Measurements from ENCODE around the gene CSF1.

The CSF1 gene

GRCh38 chr1:109884242-109884891 is 26.3 kb upstream of the CSF1 start:
- Histone ChIP-seq H3K27ac (ENCODE audit: low read length) (no peak overlapping the region), H3K4me1 (ENCODE audit: control insufficient read depth in 1 of 2, insufficient read depth in 2 of 2, low read length in 2 of 2) (peaks cover 8 to 13% of the 10 kb centered on the region in 2 donors)

GRCh38 chr1:109885589-109885988 is 25.1 kb upstream of the CSF1 start:
- no peaks in the 10 kb centered on the region for H3K9me3 ChIP-seq (ENCODE audit: control insufficient read depth in 1 of 2, low read length in 2 of 2)
- no peak overlapping the region for H3K27ac ChIP-seq (ENCODE audit: low read length)
- peaks cover 8 to 13% of the 10 kb centered on the region in 2 donors for H3K4me1 ChIP-seq (ENCODE audit: control insufficient read depth in 1 of 2, insufficient read depth in 2 of 2, low read length in 2 of 2)
- no peak overlapping the region for H3K4me3 ChIP-seq (ENCODE audit: low read depth in 1 of 2, low read length in 2 of 2)
- no peaks in the 10 kb centered on the region for H3K27me3 ChIP-seq (ENCODE audit: low read depth, low read length)
- H3K36me3 ChIP-seq (ENCODE audit: control insufficient read depth in 1 of 2, insufficient read depth in 2 of 2, low read length in 2 of 2), result no peaks in the 10 kb centered on the region

More at GRCh38 chr1:109884242-109884891, 26.3 kb upstream of the CSF1 start:
- Histone ChIP-seq H3K9me3 (ENCODE audit: control insufficient read depth in 1 of 2, low read length in 2 of 2) (no peaks in the 10 kb centered on the region), H3K4me3 (ENCODE audit: low read depth in 1 of 2, low read length in 2 of 2) (no peak overlapping the region), H3K36me3 (ENCODE audit: control insufficient read depth in 1 of 2, insufficient read depth in 2 of 2, low read length in 2 of 2) (no peaks in the 10 kb centered on the region), H3K27me3 (ENCODE audit: low read depth, low read length) (no peaks in the 10 kb centered on the region)

- H3K9me3 ChIP-seq (ENCODE audit: control insufficient read depth in 1 of 2, low read length in 2 of 2), result no peaks in the 10 kb centered on the region
- H3K27me3 ChIP-seq (ENCODE audit: low read depth, low read length), result no peaks in the 10 kb centered on the region
- H3K36me3 ChIP-seq (ENCODE audit: control insufficient read depth in 1 of 2, insufficient read depth in 2 of 2, low read length in 2 of 2), result no peaks in the 10 kb centered on the region
- peaks cover 8 to 14% of the 10 kb centered on the region in 2 donors for H3K4me1 ChIP-seq (ENCODE audit: control insufficient read depth in 1 of 2, insufficient read depth in 2 of 2, low read length in 2 of 2)
- no peak overlapping the region for H3K27ac ChIP-seq (ENCODE audit: low read length)
- no peak overlapping the region for H3K4me3 ChIP-seq (ENCODE audit: low read depth in 1 of 2, low read length in 2 of 2)
Observed at GRCh38 chr1:109886827-109887226, 23.8 kb upstream of the CSF1 start.

- peaks cover 10 to 18% of the 10 kb centered on the region in 2 donors for H3K4me1 ChIP-seq (ENCODE audit: control insufficient read depth in 1 of 2, insufficient read depth in 2 of 2, low read length in 2 of 2)
- no peaks in the 10 kb centered on the region for H3K27me3 ChIP-seq (ENCODE audit: low read depth, low read length)
- H3K36me3 ChIP-seq (ENCODE audit: control insufficient read depth in 1 of 2, insufficient read depth in 2 of 2, low read length in 2 of 2), result no peaks in the 10 kb centered on the region
- no peak overlapping the region for H3K4me3 ChIP-seq (ENCODE audit: low read depth in 1 of 2, low read length in 2 of 2)
- H3K27ac ChIP-seq (ENCODE audit: low read length), result no peak overlapping the region
- no peaks in the 10 kb centered on the region for H3K9me3 ChIP-seq (ENCODE audit: control insufficient read depth in 1 of 2, low read length in 2 of 2)
Observed at GRCh38 chr1:109887271-109887670, 23.4 kb upstream of the CSF1 start.

GRCh38 chr1:109887884-109888283 is 22.8 kb upstream of the CSF1 start:
- Histone ChIP-seq H3K4me3 (ENCODE audit: low read depth in 1 of 2, low read length in 2 of 2) (no peak overlapping the region), H3K27me3 (ENCODE audit: low read depth, low read length) (no peaks in the 10 kb centered on the region), H3K9me3 (ENCODE audit: control insufficient read depth in 1 of 2, low read length in 2 of 2) (no peaks in the 10 kb centered on the region), H3K4me1 (ENCODE audit: control insufficient read depth in 1 of 2, insufficient read depth in 2 of 2, low read length in 2 of 2) (peaks cover 16 to 25% of the 10 kb centered on the region in 2 donors), H3K27ac (ENCODE audit: low read length) (no peak overlapping the region), H3K36me3 (ENCODE audit: control insufficient read depth in 1 of 2, insufficient read depth in 2 of 2, low read length in 2 of 2) (no peaks in the 10 kb centered on the region)

- peaks cover 12 to 22% of the 10 kb centered on the region in 2 donors for H3K4me1 ChIP-seq (ENCODE audit: control insufficient read depth in 1 of 2, insufficient read depth in 2 of 2, low read length in 2 of 2)
- H3K4me3 ChIP-seq (ENCODE audit: low read depth in 1 of 2, low read length in 2 of 2), result no peak overlapping the region
- H3K9me3 ChIP-seq (ENCODE audit: control insufficient read depth in 1 of 2, low read length in 2 of 2), result no peaks in the 10 kb centered on the region
- no peak overlapping the region for H3K27ac ChIP-seq (ENCODE audit: low read length)
- no peaks in the 10 kb centered on the region for H3K27me3 ChIP-seq (ENCODE audit: low read depth, low read length)
- no peaks in the 10 kb centered on the region for H3K36me3 ChIP-seq (ENCODE audit: control insufficient read depth in 1 of 2, insufficient read depth in 2 of 2, low read length in 2 of 2)
Observed at GRCh38 chr1:109889094-109889493, 21.6 kb upstream of the CSF1 start.

- Histone ChIP-seq H3K27me3 (ENCODE audit: low read depth, low read length) (no peaks in the 10 kb centered on the region), H3K9me3 (ENCODE audit: control insufficient read depth in 1 of 2, low read length in 2 of 2) (no peaks in the 10 kb centered on the region), H3K4me1 (ENCODE audit: control insufficient read depth in 1 of 2, insufficient read depth in 2 of 2, low read length in 2 of 2) (peaks cover 10 to 15% of the 10 kb centered on the region in 2 donors), H3K36me3 (ENCODE audit: control insufficient read depth in 1 of 2, insufficient read depth in 2 of 2, low read length in 2 of 2) (no peaks in the 10 kb centered on the region), H3K4me3 (ENCODE audit: low read depth in 1 of 2, low read length in 2 of 2) (no peak overlapping the region), H3K27ac (ENCODE audit: low read length) (no peak overlapping the region)
Observed at GRCh38 chr1:109890115-109890953, 20.3 kb upstream of the CSF1 start.

GRCh38 chr1:109891930-109892329 is 18.7 kb upstream of the CSF1 start:
- H3K27ac ChIP-seq (ENCODE audit: low read length), result no peak overlapping the region
- no peaks in the 10 kb centered on the region for H3K36me3 ChIP-seq (ENCODE audit: control insufficient read depth in 1 of 2, insufficient read depth in 2 of 2, low read length in 2 of 2)
- H3K27me3 ChIP-seq (ENCODE audit: low read depth, low read length), result no peaks in the 10 kb centered on the region
- H3K4me3 ChIP-seq (ENCODE audit: low read depth in 1 of 2, low read length in 2 of 2), result no peak overlapping the region
- H3K4me1 ChIP-seq (ENCODE audit: control insufficient read depth in 1 of 2, insufficient read depth in 2 of 2, low read length in 2 of 2), result peaks cover 14 to 15% of the 10 kb centered on the region in 2 donors
- no peaks in the 10 kb centered on the region for H3K9me3 ChIP-seq (ENCODE audit: control insufficient read depth in 1 of 2, low read length in 2 of 2)

- Histone ChIP-seq H3K9me3 (ENCODE audit: control insufficient read depth in 1 of 2, low read length in 2 of 2) (no peaks in the 10 kb centered on the region), H3K36me3 (ENCODE audit: control insufficient read depth in 1 of 2, insufficient read depth in 2 of 2, low read length in 2 of 2) (no peaks in the 10 kb centered on the region), H3K27me3 (ENCODE audit: low read depth, low read length) (no peaks in the 10 kb centered on the region), H3K27ac (ENCODE audit: low read length) (no peak overlapping the region), H3K4me3 (ENCODE audit: low read depth in 1 of 2, low read length in 2 of 2) (no peak overlapping the region), H3K4me1 (ENCODE audit: control insufficient read depth in 1 of 2, insufficient read depth in 2 of 2, low read length in 2 of 2) (peaks cover 14 to 15% of the 10 kb centered on the region in 2 donors)
Observed at GRCh38 chr1:109892561-109893368, 17.9 kb upstream of the CSF1 start.

- no peaks in the 10 kb centered on the region for H3K9me3 ChIP-seq (ENCODE audit: control insufficient read depth in 1 of 2, low read length in 2 of 2)
- H3K27ac ChIP-seq (ENCODE audit: low read length), result no peak overlapping the region
- no peaks in the 10 kb centered on the region for H3K27me3 ChIP-seq (ENCODE audit: low read depth, low read length)
- no peak overlapping the region for H3K4me3 ChIP-seq (ENCODE audit: low read depth in 1 of 2, low read length in 2 of 2)
- H3K36me3 ChIP-seq (ENCODE audit: control insufficient read depth in 1 of 2, insufficient read depth in 2 of 2, low read length in 2 of 2), result no peaks in the 10 kb centered on the region
- H3K4me1 ChIP-seq (ENCODE audit: control insufficient read depth in 1 of 2, insufficient read depth in 2 of 2, low read length in 2 of 2), result peaks cover 14 to 15% of the 10 kb centered on the region in 2 donors
Observed at GRCh38 chr1:109893532-109894171, 17.0 kb upstream of the CSF1 start.

Data from muscle layer of duodenum (tissue), 2 donors.